HG03066 (cell line): Measurements from ENCODE around the gene PDE1C.

ENCODE experiments used
- ATAC-seq: cut with Tn5 transposase; IDR thresholded peaks from one replicate; pipeline ENCODE4 v1.9.1; 2021; ENCODE audit warnings: low read depth; ENCODE audit not compliant: unreplicated experiment

PDE1C gene

GRCh38 chr7:32075612-32076011, 5.4 kb upstream of the PDE1C start:
- no peak for ATAC-seq

GRCh38 chr7:32074787-32075585, 4.8 kb upstream of the PDE1C start:
- ATAC-seq = no peak

DNA sequence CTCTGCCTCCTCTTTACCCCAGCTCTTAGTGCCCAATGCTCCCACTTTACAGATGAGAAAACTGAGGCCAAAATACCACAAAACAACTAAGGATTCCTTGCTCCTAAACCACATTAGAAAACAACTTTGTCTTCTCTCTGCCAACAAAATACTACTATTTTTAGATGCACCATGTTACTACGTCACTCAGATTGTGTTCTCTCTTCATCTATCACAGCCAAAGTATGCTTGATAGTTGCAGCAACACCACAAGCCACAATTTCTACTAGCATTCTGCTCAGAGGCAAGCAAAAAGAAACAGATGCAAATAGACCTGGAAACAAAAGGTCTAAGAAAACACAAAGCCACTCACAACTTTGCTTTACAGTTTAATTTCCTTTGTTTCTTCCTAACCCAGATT, 3.3 kb upstream of the PDE1C start:
- no peak for ATAC-seq

- no peak for ATAC-seq
Observed at GRCh38 chr7:32072397-32072796, 2.2 kb upstream of the PDE1C start.

GRCh38 chr7:32071466-32072091, 1.4 kb upstream of the PDE1C start:
- ATAC-seq = no peak

DNA sequence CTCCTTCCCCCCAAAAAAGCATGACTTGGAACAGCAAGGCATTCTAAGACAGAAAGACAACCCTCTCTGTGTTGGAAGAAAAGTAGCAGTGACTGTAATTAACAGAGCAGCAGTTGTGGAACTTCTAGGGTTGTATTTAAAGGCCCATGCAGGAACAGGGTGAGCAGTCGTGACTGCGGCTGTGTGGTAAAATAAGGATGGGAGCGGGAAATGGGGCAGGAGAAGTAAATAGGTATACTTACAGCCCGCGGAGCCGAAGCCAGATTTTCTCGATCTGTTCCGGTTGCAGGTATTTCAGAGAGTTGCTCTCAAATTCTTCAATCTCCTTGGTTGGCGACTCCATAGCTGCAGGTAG, 179 bp downstream of the PDE1C start:
- ATAC-seq = no peak

GRCh38 chr7:32069116-32069650, 1.0 kb downstream of the PDE1C start:
- no peak for ATAC-seq

DNA sequence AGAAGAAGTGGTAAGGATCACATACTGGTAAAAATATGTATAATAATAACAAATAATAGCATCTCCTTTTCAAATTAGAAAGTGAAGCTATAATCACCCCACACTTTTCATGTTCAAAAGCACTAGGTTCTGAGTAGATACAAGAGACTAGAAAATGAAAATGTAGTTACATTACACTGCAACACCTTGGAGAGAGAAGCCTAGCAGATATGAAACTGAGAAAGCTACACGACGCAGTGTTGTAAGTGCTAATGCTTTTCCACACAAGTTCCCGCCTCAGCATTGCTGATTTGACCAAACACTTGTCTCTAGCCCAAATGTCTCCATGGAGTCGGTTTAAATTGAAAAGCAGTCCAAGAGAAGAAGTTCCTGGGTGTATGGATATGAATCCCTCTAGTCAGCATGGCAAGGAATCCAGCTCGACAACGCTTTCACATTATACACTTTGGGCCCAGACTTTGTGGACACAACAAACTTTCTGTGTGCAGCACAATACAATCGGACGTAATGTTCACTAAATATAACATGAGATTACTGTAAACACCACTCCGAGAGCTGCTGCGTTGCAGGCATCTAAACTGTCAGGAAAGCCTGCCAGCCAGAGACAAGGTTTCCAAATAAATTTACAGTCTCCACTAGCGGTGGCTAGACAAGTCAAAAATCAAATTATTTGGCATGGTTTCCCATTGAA, 1.7 kb downstream of the PDE1C start:
- ATAC-seq = no peak

- no peak for ATAC-seq
Observed at GRCh38 chr7:32066441-32066840, 3.8 kb downstream of the PDE1C start.

GRCh38 chr7:32063614-32064013, 6.6 kb downstream of the PDE1C start:
- no peak for ATAC-seq

GRCh38 chr7:32062150-32062549, 8.1 kb downstream of the PDE1C start:
- ATAC-seq = no peak

- no peak for ATAC-seq
Observed at GRCh38 chr7:32061346-32061745, 8.9 kb downstream of the PDE1C start.

DNA sequence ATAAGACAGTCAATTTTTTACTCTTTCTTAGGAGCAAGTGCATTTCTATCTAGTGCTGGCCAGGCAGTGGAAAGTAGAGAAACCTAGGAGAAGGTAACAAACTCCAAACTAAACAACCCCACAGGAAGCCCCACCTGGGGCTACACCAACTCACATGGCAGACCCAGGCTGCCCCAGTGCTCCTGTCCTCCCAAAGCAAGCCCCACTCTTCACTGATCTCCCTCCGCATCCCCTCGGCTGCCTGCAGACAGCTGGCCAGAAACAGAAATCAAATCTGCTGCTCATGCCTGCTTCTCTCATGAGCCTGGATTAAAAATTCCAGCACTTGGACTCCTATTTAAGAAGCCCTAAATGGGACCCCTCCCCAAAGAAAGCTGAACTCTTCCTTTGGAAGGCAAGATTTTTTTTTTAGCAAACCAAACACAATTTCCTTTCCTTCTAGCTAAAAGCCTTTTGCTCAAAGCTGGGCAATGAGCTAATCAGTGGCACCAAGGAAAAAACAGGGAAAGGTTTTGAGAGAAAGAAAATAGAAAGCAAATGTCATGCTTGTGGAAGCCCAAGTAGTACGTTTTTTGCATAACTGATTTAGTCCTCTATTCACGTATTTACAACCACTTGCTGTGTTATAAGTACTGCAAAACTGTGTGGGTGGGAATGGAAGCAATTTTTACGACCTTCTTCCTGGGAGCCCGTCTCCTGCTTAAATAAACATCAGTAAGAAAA, 10.8 kb downstream of the PDE1C start:
- no peak for ATAC-seq

DNA sequence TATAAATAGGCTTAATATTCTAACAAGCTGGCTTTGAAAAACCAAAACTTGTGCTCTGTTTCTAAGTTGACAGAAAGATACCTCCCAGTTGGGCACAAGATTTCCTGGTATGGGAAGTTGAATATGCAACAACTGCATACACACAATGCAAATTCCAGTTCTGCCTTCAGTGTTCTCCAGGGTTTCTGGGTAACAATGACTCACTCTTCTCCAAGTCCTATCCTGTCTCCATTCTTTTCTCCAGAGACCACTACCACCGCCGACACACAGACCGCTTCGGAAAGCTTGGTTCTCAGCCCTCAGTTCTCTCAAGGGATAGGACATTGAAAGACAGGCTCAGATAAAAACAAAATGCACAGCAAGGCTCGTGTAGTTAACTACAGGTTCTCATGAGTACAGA, 12.2 kb downstream of the PDE1C start:
- no peak for ATAC-seq

DNA sequence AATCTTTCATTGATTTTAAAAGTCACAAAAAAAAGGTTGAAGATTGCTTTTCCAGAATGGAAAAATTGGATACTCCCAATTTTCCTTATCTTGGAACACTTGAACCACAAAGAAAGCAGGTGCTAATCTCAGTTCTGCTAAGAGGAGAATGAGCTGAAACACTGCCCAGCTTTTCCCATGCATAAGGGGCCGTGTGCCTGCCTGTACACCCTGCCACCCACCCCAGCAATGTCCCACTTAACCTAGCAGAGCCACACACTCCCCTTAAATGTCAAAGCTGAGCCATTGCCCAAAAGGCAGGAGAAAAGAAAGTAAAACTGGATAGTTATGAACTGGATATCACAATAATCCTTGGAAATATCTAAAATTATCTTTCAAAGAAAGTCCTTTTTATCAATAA, 13.4 kb downstream of the PDE1C start:
- ATAC-seq = no peak

DNA sequence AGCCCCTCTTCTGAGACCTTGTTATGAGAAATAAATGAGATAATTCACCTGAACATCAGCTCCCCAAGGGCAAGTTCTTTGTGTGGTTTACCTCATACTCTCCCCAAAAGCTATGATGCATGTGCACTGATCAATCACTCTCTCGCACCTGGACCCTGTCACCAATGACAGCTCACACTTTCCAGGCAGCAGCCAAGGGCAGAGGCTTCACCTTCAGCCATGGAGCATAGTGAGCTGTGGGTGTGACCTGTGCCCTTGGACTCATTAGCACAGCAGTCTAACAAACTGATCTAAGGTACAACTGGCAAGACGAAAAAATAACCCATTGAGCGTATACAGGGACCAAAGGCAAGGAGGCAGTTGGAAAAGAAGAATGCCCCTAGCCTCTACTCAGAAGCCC, 17.0 kb downstream of the PDE1C start:
- ATAC-seq = no peak

GRCh38 chr7:32051128-32051527, 19.1 kb downstream of the PDE1C start:
- no peak for ATAC-seq

GRCh38 chr7:32049599-32049998, 20.6 kb downstream of the PDE1C start:
- ATAC-seq = no peak

- peak; percentile 61 for ATAC-seq
Observed at GRCh38 chr7:32048970-32049491, 21.2 kb downstream of the PDE1C start.

DNA sequence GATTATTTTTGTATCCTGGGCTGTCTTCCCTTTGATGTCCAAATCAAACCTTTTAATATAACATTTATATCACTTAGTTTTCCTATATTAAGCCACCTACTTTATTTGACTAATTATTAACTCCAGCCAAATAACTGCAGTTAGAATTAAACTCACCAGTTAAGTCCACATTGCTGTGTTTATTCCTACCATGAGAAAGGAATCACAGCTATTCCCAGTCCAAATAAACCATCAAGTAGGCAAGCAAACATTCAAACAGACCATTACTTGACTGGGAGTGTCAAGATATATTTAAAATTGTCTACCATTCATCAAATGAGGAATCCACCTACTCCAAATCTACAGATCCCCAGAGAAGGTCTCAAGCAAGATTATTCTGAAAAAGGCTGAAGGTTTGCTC, 22.4 kb downstream of the PDE1C start:
- ATAC-seq = no peak

DNA sequence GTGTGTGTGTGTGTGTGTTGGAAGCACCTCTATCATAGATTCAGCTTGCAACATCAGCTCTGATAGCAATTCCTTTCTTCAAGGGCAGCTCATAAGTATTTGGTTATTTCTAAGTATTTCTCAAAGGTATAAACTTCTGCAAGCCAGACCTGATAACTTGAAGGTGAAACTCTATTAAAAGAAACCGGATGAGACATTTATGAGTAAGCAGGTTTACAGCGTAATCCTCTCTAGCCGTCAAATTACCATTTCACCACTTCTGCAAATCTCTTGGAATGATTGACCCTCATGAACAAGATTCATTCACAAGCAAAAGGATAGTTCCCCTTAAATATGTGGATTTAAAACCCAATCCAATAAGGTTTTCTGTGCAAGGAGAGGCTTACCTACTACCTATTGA, 23.1 kb downstream of the PDE1C start:
- ATAC-seq = peak; percentile 44
